HG03064 (cell line): ENCODE results near the gene MCEMP1.

ENCODE experiments used
- ATAC-seq: cut with Tn5 transposase; IDR thresholded peaks from one replicate; pipeline ENCODE4 v1.9.1; 2021; ENCODE audit warnings: low read depth; ENCODE audit not compliant: unreplicated experiment

The MCEMP1 gene, protein sequence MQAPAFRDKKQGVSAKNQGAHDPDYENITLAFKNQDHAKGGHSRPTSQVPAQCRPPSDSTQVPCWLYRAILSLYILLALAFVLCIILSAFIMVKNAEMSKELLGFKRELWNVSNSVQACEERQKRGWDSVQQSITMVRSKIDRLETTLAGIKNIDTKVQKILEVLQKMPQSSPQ

DNA sequence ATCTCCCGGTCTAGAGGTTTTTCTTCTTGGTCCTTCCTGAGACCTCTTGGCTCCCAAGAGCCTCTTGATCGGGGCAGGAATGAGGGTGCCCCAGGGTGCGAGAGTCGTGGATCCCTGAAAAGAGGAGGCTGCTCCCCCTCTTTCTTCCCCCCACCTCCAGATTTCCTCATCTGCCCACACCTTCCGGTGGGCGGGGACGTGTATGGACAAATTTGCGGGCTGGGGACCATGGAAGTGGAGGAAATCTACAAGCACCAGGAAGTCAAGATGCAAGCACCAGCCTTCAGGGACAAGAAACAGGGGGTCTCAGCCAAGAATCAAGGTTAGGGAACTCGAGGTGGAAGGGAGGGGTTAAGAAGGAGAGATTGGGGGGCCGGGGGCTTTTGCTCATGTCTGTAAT is at the start of gene MCEMP1:
Gene MCEMP1 (plus strand): TSS at position 237 of the 400 bp plus-strand sequence. CDS start 31 bp downstream, at position 268.
- no peak for ATAC-seq

DNA sequence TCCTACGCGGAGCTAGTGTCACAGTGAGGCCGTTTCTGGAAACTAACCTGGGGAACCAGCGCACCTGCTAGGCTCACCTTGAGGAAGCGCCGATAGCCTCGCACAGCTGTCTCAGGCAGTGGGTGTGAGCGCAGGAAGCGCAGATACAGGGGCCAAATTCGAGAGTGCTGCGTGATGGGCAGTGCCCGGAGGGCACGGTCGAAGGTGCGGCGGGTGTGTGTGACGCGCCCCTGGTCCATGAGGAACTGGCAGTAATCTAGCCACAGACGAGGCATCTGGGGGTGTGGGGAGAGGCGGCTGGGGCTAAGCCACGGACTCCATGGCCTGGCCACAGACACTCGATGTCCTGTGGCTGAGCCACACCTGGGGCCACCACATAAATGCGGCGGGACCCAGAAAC is 49.7 kb upstream of the MCEMP1 start:
- ATAC-seq = no peak

GRCh38 chr19:7628589-7629311 is 48.1 kb upstream of the MCEMP1 start:
- no peak for ATAC-seq

DNA sequence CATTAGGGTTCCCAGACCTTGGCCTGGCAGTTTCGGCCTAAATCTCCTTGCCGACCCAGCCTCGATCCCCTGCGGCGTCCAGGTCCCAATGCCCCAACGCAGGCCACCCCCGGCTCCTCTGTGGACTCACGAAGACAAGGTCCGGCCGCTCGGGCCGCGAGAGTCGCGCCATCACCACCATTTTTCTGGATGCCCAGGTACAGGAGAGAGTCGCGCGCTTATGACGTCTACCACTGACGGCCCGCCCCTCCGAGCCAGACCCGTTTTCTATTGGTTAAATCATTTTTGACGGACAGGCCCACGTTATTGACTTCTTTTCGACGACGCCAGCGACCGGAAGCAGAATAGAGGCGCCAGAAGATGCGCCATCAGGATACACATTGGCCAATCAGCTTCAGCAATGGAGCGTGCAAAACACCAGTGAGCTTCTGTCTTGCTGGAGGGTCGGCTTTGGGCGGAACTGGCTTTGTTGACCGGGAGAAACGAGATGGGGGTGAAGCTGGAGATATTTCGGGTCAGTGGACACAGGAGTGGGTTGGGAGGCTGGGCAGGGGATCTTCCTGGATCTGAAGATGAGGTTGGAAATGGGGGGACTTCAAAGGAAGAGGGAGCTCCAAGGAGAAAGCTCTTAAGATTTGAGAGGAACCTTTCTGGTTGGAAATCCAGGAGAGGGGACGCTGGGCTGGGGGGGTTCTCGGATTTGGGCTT is 47.4 kb upstream of the MCEMP1 start, which contains the start of the genes PET100 and XAB2:
Gene PET100 (plus strand): TSS at position 447 of the 708 bp plus-strand sequence. CDS start 41 bp downstream, at position 488.
Gene XAB2 (minus strand): TSS at position 199 of the 708 bp plus-strand sequence. CDS start 18 bp downstream, at position 181.
- ATAC-seq = peak; percentile 76

DNA sequence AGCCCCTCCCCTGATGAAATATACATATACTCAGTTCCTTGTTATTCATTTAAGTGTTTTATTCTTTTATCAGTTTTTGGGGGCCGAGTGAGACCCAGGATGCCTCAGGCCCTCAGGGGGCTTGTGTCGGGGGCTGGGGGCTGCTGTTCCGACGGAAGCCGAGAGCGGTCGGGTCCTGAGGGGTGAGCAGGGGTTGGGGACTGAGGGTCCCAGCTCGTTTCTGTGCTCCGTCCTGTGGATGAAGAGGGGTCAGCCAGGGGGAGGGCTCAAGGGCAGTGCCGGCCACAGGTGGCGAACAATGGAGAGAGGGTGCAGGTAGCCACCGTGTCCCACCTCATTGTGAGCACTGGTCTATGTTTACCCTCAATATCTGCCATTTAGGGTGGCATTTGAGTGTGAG is 45.3 kb upstream of the MCEMP1 start:
- no peak for ATAC-seq

DNA sequence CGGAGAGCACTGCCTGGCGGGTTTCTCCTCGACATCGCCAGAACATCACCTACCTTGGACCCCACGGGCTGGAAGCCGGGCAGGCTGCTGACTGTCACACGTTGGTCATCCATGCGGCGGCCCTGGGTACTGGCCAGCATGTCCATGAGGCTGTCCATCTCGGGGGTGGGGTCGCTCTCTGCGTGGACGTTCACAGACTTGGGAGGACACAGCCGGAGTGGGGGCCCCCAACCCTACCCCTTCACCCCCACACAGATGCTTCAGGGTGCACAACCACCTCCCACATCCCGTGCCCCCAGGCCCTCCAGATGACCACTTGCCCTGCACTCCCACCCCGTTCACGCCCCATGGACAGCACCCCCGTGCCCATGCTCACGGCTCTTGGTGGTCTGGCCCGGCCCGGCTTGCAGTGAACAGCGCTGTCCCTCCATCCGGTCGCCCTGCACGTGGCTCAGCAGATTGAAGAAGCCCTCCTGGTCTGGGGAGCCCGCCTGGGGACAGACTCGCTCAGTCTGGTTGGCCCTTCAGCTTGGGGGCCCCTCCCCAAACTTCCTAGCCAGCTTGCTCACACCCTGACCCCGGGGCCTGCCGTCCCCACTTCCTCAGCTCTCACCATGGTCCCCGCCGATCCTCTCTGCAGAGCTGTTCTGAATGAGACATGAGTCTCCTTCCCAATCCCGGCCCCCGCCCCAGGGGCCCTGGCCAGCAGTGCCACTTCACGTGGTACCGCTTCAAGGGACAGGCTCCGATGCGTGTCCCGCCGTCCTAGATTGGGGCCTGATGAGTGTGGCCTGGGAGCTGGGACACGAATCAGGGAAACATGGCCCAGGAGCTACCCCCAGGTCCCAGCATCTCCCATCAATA is 44.3 kb upstream of the MCEMP1 start:
- no peak for ATAC-seq

DNA sequence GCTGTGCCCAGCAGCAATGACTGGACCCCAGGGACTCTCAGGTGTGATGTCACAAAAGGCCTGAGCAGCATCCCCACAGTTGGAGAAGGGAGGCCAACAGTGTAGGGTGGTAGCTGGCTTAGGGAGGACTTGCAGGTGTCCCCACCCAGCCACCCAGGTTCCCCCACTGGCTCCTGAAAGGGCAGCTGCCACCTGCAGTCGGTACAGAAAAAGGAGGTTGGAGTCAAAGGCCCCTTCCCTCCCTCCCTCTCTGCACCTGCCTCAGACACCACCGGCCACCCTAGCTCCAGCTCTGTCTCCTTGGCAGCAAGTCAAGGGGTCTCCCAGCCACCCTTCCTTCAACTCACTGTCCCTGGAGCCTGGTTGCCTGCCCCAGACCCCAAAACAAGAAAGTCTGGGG is 43.2 kb upstream of the MCEMP1 start, which contains the start of gene PCP2:
Gene PCP2 (minus strand): TSS at position 22 of the 400 bp plus-strand sequence. CDS start 262 bp downstream, outside the sequence.
- ATAC-seq = no peak

GRCh38 chr19:7635670-7636069 is 41.2 kb upstream of the MCEMP1 start:
- ATAC-seq = no peak

- ATAC-seq = no peak
These were observed 40.6 kb upstream of the MCEMP1 start for GRCh38 chr19:7636317-7636690.

DNA sequence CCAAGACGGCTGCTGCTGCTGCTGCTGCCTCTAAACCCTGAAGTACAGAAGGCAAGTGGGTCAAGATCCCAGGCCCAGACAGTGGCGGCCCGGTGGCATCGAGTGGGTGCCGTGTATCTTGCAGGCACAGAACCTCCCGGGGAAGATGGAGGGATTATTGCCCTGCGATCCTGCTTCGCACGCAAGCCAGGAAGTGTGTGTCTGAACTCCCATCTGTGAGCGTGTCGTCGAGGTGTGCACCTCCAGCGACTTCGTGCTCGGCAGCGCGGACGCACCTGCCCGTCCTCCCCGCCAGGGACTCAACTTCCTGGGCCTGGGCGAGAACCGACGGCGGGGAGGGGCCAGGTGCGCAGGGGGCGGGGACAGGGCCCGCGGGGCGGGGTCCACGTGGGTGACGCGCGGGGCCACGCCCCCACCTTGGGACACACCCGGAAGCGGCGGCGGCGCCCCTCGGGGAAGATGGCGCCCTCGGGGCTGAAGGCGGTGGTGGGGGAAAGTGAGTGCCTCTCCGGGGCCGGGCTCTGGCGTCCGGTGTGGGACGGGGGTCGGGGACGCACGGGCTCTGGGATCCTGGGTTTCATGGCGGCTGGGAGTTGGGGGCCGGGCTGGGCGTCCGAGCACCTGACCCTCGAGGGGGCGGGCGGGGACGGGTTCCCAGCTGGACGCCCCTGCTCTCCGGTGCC is 40.1 kb upstream of the MCEMP1 start, which contains the start of gene STXBP2:
Gene STXBP2 (plus strand): TSS at position 420 of the 683 bp plus-strand sequence. CDS start 40 bp downstream, at position 460.
- no peak for ATAC-seq

GRCh38 chr19:7637374-7638256 is 39.3 kb upstream of the MCEMP1 start:
- ATAC-seq = no peak

- ATAC-seq = no peak
These were observed 38.0 kb upstream of the MCEMP1 start for GRCh38 chr19:7638802-7639465.

DNA sequence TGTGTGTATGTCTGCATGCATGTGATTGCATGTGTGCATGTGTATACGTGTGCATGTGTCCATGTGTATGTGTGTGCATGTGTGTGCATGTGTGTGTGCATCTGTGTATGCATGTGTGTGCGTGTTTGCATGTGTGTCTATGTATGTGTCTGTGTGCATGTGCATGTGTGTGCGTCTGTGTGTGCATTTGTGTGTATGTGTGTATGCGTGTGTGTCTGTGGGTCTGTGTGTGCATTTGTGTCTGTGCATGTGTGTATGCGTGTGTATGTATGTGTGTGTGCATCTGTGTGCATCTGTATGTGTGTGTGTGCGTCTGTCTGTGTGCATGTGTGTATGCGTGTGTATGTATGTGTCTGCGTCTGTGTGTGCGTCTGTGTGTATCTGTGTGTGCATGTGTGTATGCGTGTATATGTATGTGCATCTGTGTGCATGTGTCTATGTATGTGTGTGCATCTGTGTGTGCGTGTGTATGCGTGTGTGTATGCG is 37.0 kb upstream of the MCEMP1 start:
- no peak for ATAC-seq

DNA sequence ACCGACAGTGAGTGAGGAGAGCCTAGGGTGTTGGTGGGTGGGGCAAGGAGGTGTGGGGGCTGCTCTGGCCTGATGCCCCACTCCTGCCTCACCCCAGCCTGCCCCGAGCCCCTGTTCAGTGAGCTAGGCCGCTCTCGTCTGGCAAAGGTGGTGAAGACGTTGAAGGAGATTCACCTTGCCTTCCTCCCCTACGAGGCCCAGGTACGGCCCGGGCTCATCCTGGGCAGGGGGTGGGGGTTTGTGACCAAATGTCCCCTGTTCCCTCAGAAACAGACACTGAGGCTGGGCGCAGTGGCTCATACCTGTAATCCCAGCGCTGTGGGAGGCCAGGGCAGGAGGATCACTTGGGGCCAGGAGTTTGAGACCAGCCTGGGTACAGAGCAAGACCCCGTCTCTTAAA is 36.1 kb upstream of the MCEMP1 start:
- no peak for ATAC-seq

GRCh38 chr19:7641290-7642276 is 35.3 kb upstream of the MCEMP1 start:
- ATAC-seq = no peak

DNA sequence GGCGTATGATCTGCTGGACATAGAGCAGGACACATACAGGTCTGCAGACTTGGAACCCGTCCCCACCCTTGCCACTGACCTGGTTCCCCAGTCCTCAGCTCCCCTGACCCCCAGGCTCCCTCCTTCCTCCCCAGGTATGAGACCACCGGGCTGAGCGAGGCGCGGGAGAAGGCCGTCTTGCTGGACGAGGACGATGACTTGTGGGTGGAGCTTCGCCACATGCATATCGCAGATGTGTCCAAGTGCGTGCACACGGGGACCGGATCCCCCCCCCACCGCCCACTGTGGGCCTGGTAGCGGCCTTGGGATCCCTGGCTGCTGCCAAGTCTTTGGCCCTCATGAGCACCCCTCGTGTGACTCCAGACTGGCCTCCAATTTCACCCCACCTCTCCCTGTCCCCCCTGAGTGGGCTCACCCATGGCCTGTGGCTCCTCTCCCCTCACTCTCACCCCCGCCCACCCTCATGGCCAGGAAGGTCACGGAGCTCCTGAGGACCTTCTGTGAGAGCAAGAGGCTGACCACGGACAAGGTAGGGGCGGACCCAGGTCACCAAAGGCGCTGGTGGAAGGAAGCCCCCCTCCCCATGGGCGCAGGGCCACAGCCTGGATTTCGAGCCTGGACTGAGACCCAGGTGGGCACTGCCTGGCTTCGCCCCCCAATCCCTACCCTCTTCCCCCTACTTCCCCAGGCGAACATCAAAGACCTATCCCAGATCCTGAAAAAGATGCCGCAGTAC is 34.4 kb upstream of the MCEMP1 start:
- no peak for ATAC-seq
